Immature natural killer cell (primary cell): ENCODE results near the gene TMEM135. TPM values are rescaled to one million over a fixed set of nuclear protein-coding genes. Genes with fewer than 3 reads are reported as not detected.

Source experiments
- DNase-seq, 3 donors: peaks; one replicate each; pipeline ENCODE4 v3.0.0; 2022; ENCODE audit warnings: mixed read lengths in 1 of 3
- H3K27ac Mint-ChIP-seq, 6 donors: one replicate each; pipeline ENCODE4 v1.8.0; 2020; ENCODE audit warnings: mixed read lengths in 6 of 6, mild to moderate bottlenecking in 5 of 6, inconsistent platforms in 4 of 6, moderate library complexity in 3 of 6
- H3K27me3 Mint-ChIP-seq, 3 donors: one replicate each; pipeline ENCODE4 v1.8.0; 2020 to 2021; ENCODE audit warnings: low read depth in 3 of 3, mild to moderate bottlenecking in 3 of 3, mixed read lengths in 3 of 3, moderate library complexity in 3 of 3, inconsistent platforms in 1 of 3
- H3K36me3 Mint-ChIP-seq, 3 donors: one replicate each; pipeline ENCODE4 v1.8.0; 2020; ENCODE audit warnings: mixed read lengths in 3 of 3, inconsistent platforms in 2 of 3, mild to moderate bottlenecking in 2 of 3
- H3K4me1 Mint-ChIP-seq, 2 donors: one replicate each; pipeline ENCODE4 v1.8.0; 2020; ENCODE audit warnings: inconsistent platforms in 2 of 2, mild to moderate bottlenecking in 2 of 2, mixed read lengths in 2 of 2, moderate library complexity in 1 of 2
- H3K4me3 Mint-ChIP-seq, 5 donors: one replicate each; pipeline ENCODE4 v1.8.0; 2020; ENCODE audit warnings: mild to moderate bottlenecking in 5 of 5, mixed read lengths in 5 of 5, inconsistent platforms in 3 of 5, moderate library complexity in 3 of 5
- H3K9me3 Mint-ChIP-seq, 6 donors: one replicate each; pipeline ENCODE4 v1.8.0; 2020; ENCODE audit warnings: mild to moderate bottlenecking in 6 of 6, mixed read lengths in 6 of 6, inconsistent platforms in 4 of 6, moderate library complexity in 3 of 6
- polyA plus RNA-seq, 3 donors: library from polyadenylated mRNA; unstranded; fragments of 300-500 nt; fragmentation: Illumina TruSeq; gene quantifications; one replicate each; pipeline ENCODE4 v1.2.3, GENCODE V29; 2021

The TMEM135 gene
- polyA plus RNA-seq, 3 donors from 2014 or later: 7.3 to 20.2 (median 11.3) TPM

- no peak overlapping the region for H3K27ac Mint-ChIP-seq
Observed at GRCh38 chr11:87031433-87032170, 6.1 kb upstream of the TMEM135 start.

GRCh38 chr11:87033561-87033960, 4.2 kb upstream of the TMEM135 start:
- no peak overlapping the region for H3K4me3 Mint-ChIP-seq
- DNase-seq: no peak
- no peak overlapping the region for H3K27ac Mint-ChIP-seq
- H3K27me3 Mint-ChIP-seq: peaks cover 0 to 3% (median 1%) of the 10 kb centered on the region in 3 donors
- no peaks in the 10 kb centered on the region for H3K9me3 Mint-ChIP-seq
- H3K4me1 Mint-ChIP-seq: peaks cover 19 to 23% of the 10 kb centered on the region in 2 donors
- no peaks in the 10 kb centered on the region for H3K36me3 Mint-ChIP-seq

More at GRCh38 chr11:87031433-87032170, 6.1 kb upstream of the TMEM135 start:
- peaks cover 6 to 10% of the 10 kb centered on the region in 2 donors for H3K4me1 Mint-ChIP-seq
- H3K27me3 Mint-ChIP-seq: no peaks in the 10 kb centered on the region
- no peaks in the 10 kb centered on the region for H3K9me3 Mint-ChIP-seq
- no peak overlapping the region for H3K4me3 Mint-ChIP-seq
- H3K36me3 Mint-ChIP-seq: no peaks in the 10 kb centered on the region
- no peak for DNase-seq

- Mint-ChIP-seq H3K36me3 (no peaks in the 10 kb centered on the region), H3K4me3 (peak overlapping the region in 2 of 5 donors; percentile 96 to 99), H3K27ac (no peak overlapping the region)
Observed at GRCh38 chr11:87035976-87036583, 1.7 kb upstream of the TMEM135 start.

GRCh38 chr11:87036756-87037449, 831 bp upstream of the TMEM135 start:
- Mint-ChIP-seq H3K27ac (peak overlapping the region; percentile 8 to 90 (median 42)), H3K4me3 (peak overlapping the region; percentile 93 to 99 (median 97)), H3K27me3 (peaks cover 0 to 3% (median 2%) of the 10 kb centered on the region in 3 donors), H3K9me3 (no peaks in the 10 kb centered on the region), H3K4me1 (peaks cover 37 to 49% of the 10 kb centered on the region in 2 donors), H3K36me3 (no peaks in the 10 kb centered on the region)
- DNase-seq: peak in 1 of 3 donors; percentile 2

More at GRCh38 chr11:87035976-87036583, 1.7 kb upstream of the TMEM135 start:
- no peaks in the 10 kb centered on the region for H3K9me3 Mint-ChIP-seq
- peaks cover 0 to 3% (median 2%) of the 10 kb centered on the region in 3 donors for H3K27me3 Mint-ChIP-seq
- H3K4me1 Mint-ChIP-seq: peaks cover 33 to 41% of the 10 kb centered on the region in 2 donors
- no peak for DNase-seq

GRCh38 chr11:87038235-87038977, 672 bp downstream of the TMEM135 start:
- Mint-ChIP-seq H3K4me3 (peak overlapping the region; percentile 93 to 99 (median 97)), H3K27ac (peak overlapping the region; percentile 84 to 96 (median 90)), H3K27me3 (peaks cover 0 to 3% (median 2%) of the 10 kb centered on the region in 3 donors), H3K36me3 (no peaks in the 10 kb centered on the region), H3K4me1 (peaks cover 41 to 53% of the 10 kb centered on the region in 2 donors), H3K9me3 (no peaks in the 10 kb centered on the region)
- no peak for DNase-seq

- no peak for DNase-seq
- Mint-ChIP-seq H3K9me3 (no peaks in the 10 kb centered on the region), H3K4me1 (peaks cover 41 to 53% of the 10 kb centered on the region in 2 donors), H3K27me3 (peaks cover 0 to 3% (median 2%) of the 10 kb centered on the region in 3 donors), H3K36me3 (no peaks in the 10 kb centered on the region), H3K4me3 (peak overlapping the region; percentile 93 to 99 (median 97)), H3K27ac (peak overlapping the region in 1 of 6 donors; percentile 90)
Observed at GRCh38 chr11:87039371-87039770, 1.6 kb downstream of the TMEM135 start.

- DNase-seq: no peak
- Mint-ChIP-seq H3K27ac (no peak overlapping the region), H3K4me1 (peaks cover 24 to 49% of the 10 kb centered on the region in 2 donors), H3K4me3 (no peak overlapping the region), H3K9me3 (peaks cover 0 to 5% (median 0%) of the 10 kb centered on the region in 6 donors), H3K36me3 (peaks cover 6 to 13% (median 9%) of the 10 kb centered on the region in 3 donors), H3K27me3 (no peaks in the 10 kb centered on the region)
Observed at GRCh38 chr11:87043894-87044293, 6.2 kb downstream of the TMEM135 start.

GRCh38 chr11:87046824-87047223, 9.1 kb downstream of the TMEM135 start:
- Mint-ChIP-seq H3K36me3 (peaks cover 6 to 13% (median 9%) of the 10 kb centered on the region in 3 donors), H3K27me3 (no peaks in the 10 kb centered on the region), H3K9me3 (peaks cover 0 to 5% (median 0%) of the 10 kb centered on the region in 6 donors), H3K4me1 (peaks cover 4 to 20% of the 10 kb centered on the region in 2 donors), H3K4me3 (no peak overlapping the region), H3K27ac (no peak overlapping the region)
- DNase-seq: no peak

- Mint-ChIP-seq H3K27ac (no peak overlapping the region), H3K4me1 (peaks cover 9 to 33% of the 10 kb centered on the region in 2 donors), H3K9me3 (no peaks in the 10 kb centered on the region), H3K36me3 (peaks cover 0 to 3% (median 0%) of the 10 kb centered on the region in 3 donors), H3K4me3 (no peak overlapping the region), H3K27me3 (peaks cover 0 to 1% (median 0%) of the 10 kb centered on the region in 3 donors)
- no peak for DNase-seq
Observed at GRCh38 chr11:87056091-87056490, 18.4 kb downstream of the TMEM135 start.

- H3K9me3 Mint-ChIP-seq: no peaks in the 10 kb centered on the region
- peaks cover 0 to 1% (median 0%) of the 10 kb centered on the region in 3 donors for H3K27me3 Mint-ChIP-seq
- H3K27ac Mint-ChIP-seq: peak overlapping the region in 2 of 6 donors; percentile 6 to 65
- H3K36me3 Mint-ChIP-seq: peaks cover 0 to 3% (median 0%) of the 10 kb centered on the region in 3 donors
- H3K4me3 Mint-ChIP-seq: no peak overlapping the region
- no peak for DNase-seq
- peaks cover 9 to 41% of the 10 kb centered on the region in 2 donors for H3K4me1 Mint-ChIP-seq
Observed at GRCh38 chr11:87057749-87058148, 20.0 kb downstream of the TMEM135 start.

GRCh38 chr11:87059596-87060390, 22.1 kb downstream of the TMEM135 start:
- DNase-seq: no peak
- H3K27ac Mint-ChIP-seq: no peak overlapping the region
- no peak overlapping the region for H3K4me3 Mint-ChIP-seq
- peaks cover 0 to 1% (median 0%) of the 10 kb centered on the region in 3 donors for H3K27me3 Mint-ChIP-seq
- no peaks in the 10 kb centered on the region for H3K9me3 Mint-ChIP-seq
- peaks cover 0 to 3% (median 3%) of the 10 kb centered on the region in 3 donors for H3K36me3 Mint-ChIP-seq
- peaks cover 18 to 52% of the 10 kb centered on the region in 2 donors for H3K4me1 Mint-ChIP-seq

- H3K27me3 Mint-ChIP-seq: peaks cover 0 to 1% (median 0%) of the 10 kb centered on the region in 3 donors
- DNase-seq: no peak
- H3K4me3 Mint-ChIP-seq: no peak overlapping the region
- H3K27ac Mint-ChIP-seq: no peak overlapping the region
- H3K36me3 Mint-ChIP-seq: peaks cover 0 to 3% (median 3%) of the 10 kb centered on the region in 3 donors
- H3K9me3 Mint-ChIP-seq: no peaks in the 10 kb centered on the region
- H3K4me1 Mint-ChIP-seq: peaks cover 22 to 59% of the 10 kb centered on the region in 2 donors
Observed at GRCh38 chr11:87061766-87062165, 24.0 kb downstream of the TMEM135 start.
